PFSK-1 (cell line): ENCODE measurements around the gene ARID3A.

ENCODE experiments used
- POLR2AphosphoS5 ChIP-seq: IDR thresholded peaks from 2 replicates; pipeline ENCODE4 v1.6.1; 2012; ENCODE audit warnings: low read depth, mild to moderate bottlenecking, control low read depth, low read length, moderate library complexity
- TF ChIP-seq, protein P1 (sequence below), 2 experiments: IDR thresholded peaks; 2 replicates each; pipeline versions ENCODE4 v1.6.1 to v1.8.0; 2011 to 2012; ENCODE audit warnings: low read depth in 2 of 2, low read length in 2 of 2, control low read depth in 1 of 2, inconsistent platforms in 1 of 2, mild to moderate bottlenecking in 1 of 2, moderate library complexity in 1 of 2; ENCODE audit not compliant: insufficient read depth in 1 of 2

DNA sequence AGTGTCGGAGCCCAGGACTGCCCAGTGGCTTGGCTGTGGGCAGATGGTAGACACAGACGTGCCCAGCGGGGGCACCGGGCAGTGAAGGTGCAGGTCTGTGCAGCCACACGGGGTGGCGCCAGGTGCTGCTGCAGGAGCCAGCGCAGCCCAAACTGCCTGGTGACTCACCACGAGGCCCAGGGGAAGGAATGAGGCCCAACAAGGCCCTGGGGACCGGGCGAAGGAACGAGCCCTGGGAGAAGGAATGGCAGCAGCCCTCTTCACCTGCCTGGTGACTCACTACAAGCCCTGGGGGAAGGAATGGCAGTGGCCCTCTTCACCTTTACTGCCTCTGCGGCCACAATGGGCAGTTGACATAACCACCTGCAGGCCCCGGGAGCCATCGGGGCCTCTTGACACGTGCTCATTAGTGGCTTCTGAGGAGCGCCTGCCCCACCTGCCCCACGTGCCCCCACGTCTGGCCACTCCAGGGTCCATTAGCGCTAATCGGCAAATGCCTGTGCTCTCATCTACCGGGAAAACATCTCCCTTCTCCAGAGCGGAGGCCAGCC lies 42.1 kb upstream of the ARID3A start:
- no peak for TF ChIP-seq POLR2AphosphoS5
- TF ChIP-seq, protein P1, sequence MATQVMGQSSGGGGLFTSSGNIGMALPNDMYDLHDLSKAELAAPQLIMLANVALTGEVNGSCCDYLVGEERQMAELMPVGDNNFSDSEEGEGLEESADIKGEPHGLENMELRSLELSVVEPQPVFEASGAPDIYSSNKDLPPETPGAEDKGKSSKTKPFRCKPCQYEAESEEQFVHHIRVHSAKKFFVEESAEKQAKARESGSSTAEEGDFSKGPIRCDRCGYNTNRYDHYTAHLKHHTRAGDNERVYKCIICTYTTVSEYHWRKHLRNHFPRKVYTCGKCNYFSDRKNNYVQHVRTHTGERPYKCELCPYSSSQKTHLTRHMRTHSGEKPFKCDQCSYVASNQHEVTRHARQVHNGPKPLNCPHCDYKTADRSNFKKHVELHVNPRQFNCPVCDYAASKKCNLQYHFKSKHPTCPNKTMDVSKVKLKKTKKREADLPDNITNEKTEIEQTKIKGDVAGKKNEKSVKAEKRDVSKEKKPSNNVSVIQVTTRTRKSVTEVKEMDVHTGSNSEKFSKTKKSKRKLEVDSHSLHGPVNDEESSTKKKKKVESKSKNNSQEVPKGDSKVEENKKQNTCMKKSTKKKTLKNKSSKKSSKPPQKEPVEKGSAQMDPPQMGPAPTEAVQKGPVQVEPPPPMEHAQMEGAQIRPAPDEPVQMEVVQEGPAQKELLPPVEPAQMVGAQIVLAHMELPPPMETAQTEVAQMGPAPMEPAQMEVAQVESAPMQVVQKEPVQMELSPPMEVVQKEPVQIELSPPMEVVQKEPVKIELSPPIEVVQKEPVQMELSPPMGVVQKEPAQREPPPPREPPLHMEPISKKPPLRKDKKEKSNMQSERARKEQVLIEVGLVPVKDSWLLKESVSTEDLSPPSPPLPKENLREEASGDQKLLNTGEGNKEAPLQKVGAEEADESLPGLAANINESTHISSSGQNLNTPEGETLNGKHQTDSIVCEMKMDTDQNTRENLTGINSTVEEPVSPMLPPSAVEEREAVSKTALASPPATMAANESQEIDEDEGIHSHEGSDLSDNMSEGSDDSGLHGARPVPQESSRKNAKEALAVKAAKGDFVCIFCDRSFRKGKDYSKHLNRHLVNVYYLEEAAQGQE (IDR thresholded peaks at IDR 0.05; ENCODE audit: insufficient read depth in 1 of 2, low read depth in 2 of 2, low read length in 2 of 2), result no peak
